Astrocyte (in vitro differentiated cells and primary cell): ENCODE data around the gene IFIT2. TPM values are rescaled to one million over a fixed set of nuclear protein-coding genes. Genes with fewer than 3 reads are reported as not detected.
"Not testable (repeated sequence)": the region's sequence is repeated elsewhere in the genome, so short reads cannot be mapped to it uniquely, and the experiment has no call there.

Experiments used
- DNase-seq: peaks from one replicate; pipeline ENCODE4 v3.0.0-alpha.2; 2010; ENCODE audit warnings: low read depth
- FAIRE-seq: peaks from 2 replicates; lab custom pipeline; 2011; peaks lifted over from hg19 to GRCh38; lab: Jason Lieb, UNC
- H2AFZ ChIP-seq: 2 replicates; pipeline ENCODE4 v1.6.0; 2012; ENCODE audit warnings: low read depth, low read length, inconsistent platforms
- H3K27ac ChIP-seq: 2 replicates; pipeline ENCODE4 v1.5.1; 2011; ENCODE audit warnings: low read depth, low read length, inconsistent platforms
- H3K27me3 ChIP-seq: 2 replicates; pipeline ENCODE4 v1.6.0; 2011; ENCODE audit warnings: low read length, inconsistent platforms; ENCODE audit not compliant: insufficient read depth
- H3K36me3 ChIP-seq: 2 replicates; pipeline ENCODE4 v1.5.1; 2011; ENCODE audit warnings: low read length, inconsistent platforms; ENCODE audit not compliant: insufficient read depth
- H3K4me1 ChIP-seq: 2 replicates; pipeline ENCODE4 v1.5.1; 2011; ENCODE audit warnings: low read length, inconsistent platforms; ENCODE audit not compliant: insufficient read depth
- H3K4me2 ChIP-seq: 2 replicates; pipeline ENCODE4 v1.6.0; 2012; ENCODE audit warnings: low read length, inconsistent platforms
- H3K4me3 ChIP-seq: 2 replicates; pipeline ENCODE4 v1.5.1; 2011; ENCODE audit warnings: low read depth, mild to moderate bottlenecking, low read length, inconsistent platforms; ENCODE audit not compliant: insufficient read depth
- H3K79me2 ChIP-seq: 2 replicates; pipeline ENCODE4 v1.6.0; 2012; ENCODE audit warnings: mild to moderate bottlenecking, low read length, inconsistent platforms; ENCODE audit not compliant: insufficient read depth
- H3K9ac ChIP-seq: 2 replicates; pipeline ENCODE4 v1.6.0; 2012; ENCODE audit warnings: mild to moderate bottlenecking, low read length, inconsistent platforms
- H3K9me3 ChIP-seq: 2 replicates; pipeline ENCODE4 v1.5.1; 2012; ENCODE audit warnings: low read depth, mild to moderate bottlenecking, low read length, inconsistent platforms; ENCODE audit not compliant: insufficient read depth
- H4K20me1 ChIP-seq: 2 replicates; pipeline ENCODE4 v1.6.0; 2012; ENCODE audit warnings: low read length, inconsistent platforms; ENCODE audit not compliant: insufficient read depth
- H3K27ac Mint-ChIP-seq: one replicate; pipeline ENCODE4 v1.8.0; 2021; ENCODE audit warnings: mild to moderate bottlenecking, mixed read lengths; ENCODE audit not compliant: unreplicated experiment
- H3K27me3 Mint-ChIP-seq: one replicate; pipeline ENCODE4 v1.8.0; 2021; ENCODE audit warnings: low read depth, mixed read lengths; ENCODE audit not compliant: unreplicated experiment
- H3K36me3 Mint-ChIP-seq: one replicate; pipeline ENCODE4 v1.8.0; 2021; ENCODE audit warnings: low read depth, mixed read lengths; ENCODE audit not compliant: unreplicated experiment
- H3K4me1 Mint-ChIP-seq: one replicate; pipeline ENCODE4 v1.8.0; 2021; ENCODE audit warnings: low read depth, mixed read lengths; ENCODE audit not compliant: unreplicated experiment
- H3K4me3 Mint-ChIP-seq: one replicate; pipeline ENCODE4 v1.8.0; 2021; ENCODE audit warnings: mild to moderate bottlenecking, moderate library complexity, mixed read lengths; ENCODE audit not compliant: unreplicated experiment
- H3K9me3 Mint-ChIP-seq: one replicate; pipeline ENCODE4 v1.8.0; 2021; ENCODE audit warnings: mild to moderate bottlenecking, mixed read lengths; ENCODE audit not compliant: unreplicated experiment
- CTCF ChIP-seq: IDR thresholded peaks from 2 replicates; pipeline ENCODE4 v1.5.1; 2011; ENCODE audit warnings: low read depth, mild to moderate bottlenecking, inconsistent platforms, low read length, moderate library complexity; ENCODE audit not compliant: insufficient read depth
- EZH2 ChIP-seq: IDR thresholded peaks from 2 replicates; pipeline ENCODE4 v1.6.1; 2012; ENCODE audit warnings: mild to moderate bottlenecking, low read length, inconsistent platforms; ENCODE audit not compliant: insufficient read depth
- total RNA-seq: library from RNA; stranded (reverse); gene quantifications from 2 replicates; pipeline ENCODE4 v1.2.1, GENCODE V29; 2021

IFIT2 gene
- total RNA-seq, 1 donor from 2014 or later = 36.0 TPM

GRCh38 chr10:89325081-89325480 is 23.2 kb downstream of the IFIT2 start:
- not testable (repeated sequence) for H3K4me3 Mint-ChIP-seq, H3K36me3 ChIP-seq, H3K27me3 ChIP-seq, FAIRE-seq, H3K4me1 ChIP-seq, H2AFZ ChIP-seq, H3K4me2 ChIP-seq, H3K9me3 Mint-ChIP-seq, H3K79me2 ChIP-seq, H3K9me3 ChIP-seq, H3K27ac Mint-ChIP-seq, H3K27me3 Mint-ChIP-seq, H3K36me3 Mint-ChIP-seq, DNase-seq, H4K20me1 ChIP-seq, H3K4me3 ChIP-seq, H3K27ac ChIP-seq, H3K9ac ChIP-seq
- H3K4me1 Mint-ChIP-seq = peaks cover 16% of the 10 kb centered on the region

GRCh38 chr10:89325856-89326255 is 24.0 kb downstream of the IFIT2 start:
- H3K27me3 Mint-ChIP-seq, H2AFZ ChIP-seq, H3K36me3 ChIP-seq, H3K4me3 ChIP-seq, H3K4me3 Mint-ChIP-seq, H3K27ac Mint-ChIP-seq, H3K4me2 ChIP-seq, H4K20me1 ChIP-seq, DNase-seq, H3K9me3 Mint-ChIP-seq, FAIRE-seq, H3K9me3 ChIP-seq, H3K9ac ChIP-seq, H3K27me3 ChIP-seq, H3K79me2 ChIP-seq, H3K27ac ChIP-seq, H3K36me3 Mint-ChIP-seq: not testable (repeated sequence)
- peaks cover 23% of the 10 kb centered on the region for H3K4me1 Mint-ChIP-seq
- H3K4me1 ChIP-seq = peaks cover 13% of the 10 kb centered on the region

DNA sequence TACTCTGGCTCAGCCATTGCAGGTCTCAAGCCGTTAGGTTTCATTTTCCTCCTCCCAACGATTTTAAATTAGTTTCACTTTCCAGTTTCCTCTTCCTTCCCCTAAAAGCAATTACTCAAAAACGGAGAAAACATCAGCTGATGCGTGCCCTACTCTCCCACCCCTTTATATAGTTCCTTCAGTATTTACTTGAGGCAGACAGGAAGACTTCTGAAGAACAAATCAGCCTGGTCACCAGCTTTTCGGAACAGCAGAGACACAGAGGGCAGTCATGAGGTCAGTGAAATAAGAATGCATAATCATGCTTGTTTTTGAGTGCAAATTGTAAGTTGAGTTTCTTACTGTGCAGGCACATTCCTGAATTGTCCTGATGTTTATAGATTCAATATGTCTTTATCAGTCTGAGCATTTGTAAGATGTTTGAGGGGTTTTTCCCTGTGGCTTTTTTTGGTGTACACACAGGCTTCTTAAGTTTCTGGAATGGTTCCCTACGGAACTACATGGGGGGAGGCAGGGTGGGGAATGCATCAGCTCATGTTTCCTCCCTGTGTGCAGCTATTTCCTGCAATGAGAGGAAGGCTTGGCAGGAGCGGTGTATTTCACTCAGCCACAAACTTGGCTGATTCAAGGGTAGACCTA is 26.1 kb downstream of the IFIT2 start, which contains the start of gene IFIT3:
Gene IFIT3 (plus strand): TSS at position 195 of the 639 bp plus-strand sequence. CDS start 77 bp downstream, at position 272.
- H3K4me1 Mint-ChIP-seq = peaks cover 35% of the 10 kb centered on the region
- no peaks in the 10 kb centered on the region for H3K27me3 ChIP-seq
- H3K36me3 ChIP-seq = no peaks in the 10 kb centered on the region
- H3K9me3 ChIP-seq = no peaks in the 10 kb centered on the region
- H3K27me3 Mint-ChIP-seq = no peaks in the 10 kb centered on the region
- H4K20me1 ChIP-seq = no peaks in the 10 kb centered on the region
- H3K36me3 Mint-ChIP-seq = peaks cover 3% of the 10 kb centered on the region
- peak; percentile 70 for FAIRE-seq
- peak within 1 kb of the TSS; percentile 99 for H3K27ac Mint-ChIP-seq
- H3K79me2 ChIP-seq = no peaks in the 10 kb centered on the region
- H2AFZ ChIP-seq = peak within 1 kb of the TSS; percentile 59
- TF ChIP-seq EZH2 = no peak
- no peak for TF ChIP-seq CTCF
- H3K9ac ChIP-seq = peak within 1 kb of the TSS; percentile 85
- H3K4me3 ChIP-seq = peak within 1 kb of the TSS; percentile 67
- H3K4me3 Mint-ChIP-seq = peak within 1 kb of the TSS; percentile 97
- H3K27ac ChIP-seq = peak within 1 kb of the TSS; percentile 93
- H3K4me1 ChIP-seq = peaks cover 22% of the 10 kb centered on the region
- peak within 1 kb of the TSS; percentile 91 for H3K4me2 ChIP-seq
- peak; percentile 95 for DNase-seq
- peaks cover 3% of the 10 kb centered on the region for H3K9me3 Mint-ChIP-seq
